ENCODE data around the gene TSPAN31. TPM values are rescaled to one million over a fixed set of nuclear protein-coding genes. Genes with fewer than 3 reads are reported as not detected.

The TSPAN31 gene
- total RNA-seq, 1 donor = 41.6 TPM

DNA sequence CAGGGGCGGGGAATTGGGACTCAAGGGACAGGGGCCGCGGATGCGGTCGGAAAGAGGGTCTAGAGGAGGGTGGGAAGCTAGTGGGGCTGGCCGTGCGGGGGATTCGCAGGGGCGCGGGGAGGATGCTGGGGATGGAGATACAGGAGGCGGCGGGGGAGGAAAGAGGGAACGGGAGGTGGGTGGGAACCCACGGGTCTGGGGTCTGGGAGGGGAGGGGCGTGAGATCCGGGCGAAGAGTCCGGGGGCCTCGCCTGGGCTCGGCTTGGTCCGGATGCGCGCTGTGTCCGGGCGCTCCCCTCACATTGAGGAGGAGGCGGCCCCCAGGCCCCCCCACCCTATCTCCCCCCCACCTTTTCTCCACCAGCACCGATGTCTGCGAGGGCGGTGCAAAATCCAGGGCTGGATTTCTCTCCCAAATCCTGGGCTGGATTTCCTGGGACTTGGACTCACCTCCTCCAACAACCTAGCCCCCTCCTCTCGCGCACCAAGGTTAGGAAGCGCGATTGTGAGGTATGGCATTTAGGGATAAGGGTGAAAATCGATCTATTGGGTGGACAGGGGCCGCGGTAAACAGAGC lies 6.1 kb upstream of the TSPAN31 start, which contains the start of gene AGAP2:
AGAP2 (minus strand) TSS at position 82 of the 577 bp plus-strand sequence. CDS start 496 bp downstream, outside the sequence.
- no peak within 1 kb of the TSS for H3K27ac ChIP-seq (ENCODE audit: low read depth, low read length)

DNA sequence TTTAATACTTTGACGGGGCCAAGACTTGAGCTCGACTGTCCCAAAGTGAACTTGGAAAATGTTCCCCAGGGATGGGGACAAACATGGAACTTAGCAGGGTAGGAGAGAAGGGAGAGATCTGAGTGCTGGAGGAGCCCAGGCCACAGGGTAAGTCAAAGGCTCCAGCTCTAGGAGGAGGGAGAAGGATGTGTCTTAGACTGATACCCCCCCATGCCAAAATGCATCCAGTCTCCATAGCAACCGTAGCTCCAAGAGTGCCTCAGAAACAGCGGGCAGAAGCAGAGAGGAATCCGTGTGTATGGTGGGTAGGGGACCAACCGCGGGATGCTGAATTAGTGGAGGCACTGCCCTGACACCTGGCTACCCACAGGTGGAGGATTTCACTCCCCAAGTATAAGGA lies 5.5 kb upstream of the TSPAN31 start:
- Histone ChIP-seq H3K79me2 (ENCODE audit: insufficient read depth, low read length) (no peaks in the 10 kb centered on the region), H3K27ac (ENCODE audit: low read depth, low read length) (no peak overlapping the region), H3K4me1 (ENCODE audit: insufficient read depth, low read length) (peaks cover 9% of the 10 kb centered on the region), H2AFZ (ENCODE audit: low read length) (no peak overlapping the region), H3K9me3 (ENCODE audit: low read depth, low read length) (no peaks in the 10 kb centered on the region), H3K4me2 (ENCODE audit: insufficient read depth, low read length) (no peak overlapping the region), H3K4me3 (ENCODE audit: insufficient read depth, low read length) (no peak overlapping the region), H3K27me3 (ENCODE audit: insufficient read depth, low read length) (peaks cover 80% of the 10 kb centered on the region), H4K20me1 (ENCODE audit: insufficient read depth, low read length) (peaks cover 2% of the 10 kb centered on the region), H3K36me3 (ENCODE audit: insufficient read depth, low read length) (no peaks in the 10 kb centered on the region)
- peak; percentile 72 for DNase-seq (ENCODE audit: insufficient read length, low spot score, missing footprints)
- TF ChIP-seq, protein P1, sequence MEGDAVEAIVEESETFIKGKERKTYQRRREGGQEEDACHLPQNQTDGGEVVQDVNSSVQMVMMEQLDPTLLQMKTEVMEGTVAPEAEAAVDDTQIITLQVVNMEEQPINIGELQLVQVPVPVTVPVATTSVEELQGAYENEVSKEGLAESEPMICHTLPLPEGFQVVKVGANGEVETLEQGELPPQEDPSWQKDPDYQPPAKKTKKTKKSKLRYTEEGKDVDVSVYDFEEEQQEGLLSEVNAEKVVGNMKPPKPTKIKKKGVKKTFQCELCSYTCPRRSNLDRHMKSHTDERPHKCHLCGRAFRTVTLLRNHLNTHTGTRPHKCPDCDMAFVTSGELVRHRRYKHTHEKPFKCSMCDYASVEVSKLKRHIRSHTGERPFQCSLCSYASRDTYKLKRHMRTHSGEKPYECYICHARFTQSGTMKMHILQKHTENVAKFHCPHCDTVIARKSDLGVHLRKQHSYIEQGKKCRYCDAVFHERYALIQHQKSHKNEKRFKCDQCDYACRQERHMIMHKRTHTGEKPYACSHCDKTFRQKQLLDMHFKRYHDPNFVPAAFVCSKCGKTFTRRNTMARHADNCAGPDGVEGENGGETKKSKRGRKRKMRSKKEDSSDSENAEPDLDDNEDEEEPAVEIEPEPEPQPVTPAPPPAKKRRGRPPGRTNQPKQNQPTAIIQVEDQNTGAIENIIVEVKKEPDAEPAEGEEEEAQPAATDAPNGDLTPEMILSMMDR (IDR thresholded peaks at IDR 0.05; ENCODE audit: extremely low read depth, low read depth, low read length) = no peak

More for the DNA sequence above, 6.1 kb upstream of the TSPAN31 start, which contains the start of gene AGAP2:
- peaks cover 4% of the 10 kb centered on the region for H4K20me1 ChIP-seq (ENCODE audit: insufficient read depth, low read length)
- H2AFZ ChIP-seq (ENCODE audit: low read length) = no peak within 1 kb of the TSS
- H3K27me3 ChIP-seq (ENCODE audit: insufficient read depth, low read length) = peaks cover 86% of the 10 kb centered on the region
- no peaks in the 10 kb centered on the region for H3K36me3 ChIP-seq (ENCODE audit: insufficient read depth, low read length)
- H3K4me1 ChIP-seq (ENCODE audit: insufficient read depth, low read length) = peaks cover 9% of the 10 kb centered on the region
- no peaks in the 10 kb centered on the region for H3K9me3 ChIP-seq (ENCODE audit: low read depth, low read length)
- peak within 1 kb of the TSS; percentile 43 for H3K4me2 ChIP-seq (ENCODE audit: insufficient read depth, low read length)
- TF ChIP-seq, protein P1 (IDR thresholded peaks at IDR 0.05; ENCODE audit: extremely low read depth, low read depth, low read length) = no peak
- peak within 1 kb of the TSS; percentile 16 for H3K4me3 ChIP-seq (ENCODE audit: insufficient read depth, low read length)
- DNase-seq (ENCODE audit: insufficient read length, low spot score, missing footprints) = peak; percentile 81
- H3K79me2 ChIP-seq (ENCODE audit: insufficient read depth, low read length) = no peaks in the 10 kb centered on the region

DNA sequence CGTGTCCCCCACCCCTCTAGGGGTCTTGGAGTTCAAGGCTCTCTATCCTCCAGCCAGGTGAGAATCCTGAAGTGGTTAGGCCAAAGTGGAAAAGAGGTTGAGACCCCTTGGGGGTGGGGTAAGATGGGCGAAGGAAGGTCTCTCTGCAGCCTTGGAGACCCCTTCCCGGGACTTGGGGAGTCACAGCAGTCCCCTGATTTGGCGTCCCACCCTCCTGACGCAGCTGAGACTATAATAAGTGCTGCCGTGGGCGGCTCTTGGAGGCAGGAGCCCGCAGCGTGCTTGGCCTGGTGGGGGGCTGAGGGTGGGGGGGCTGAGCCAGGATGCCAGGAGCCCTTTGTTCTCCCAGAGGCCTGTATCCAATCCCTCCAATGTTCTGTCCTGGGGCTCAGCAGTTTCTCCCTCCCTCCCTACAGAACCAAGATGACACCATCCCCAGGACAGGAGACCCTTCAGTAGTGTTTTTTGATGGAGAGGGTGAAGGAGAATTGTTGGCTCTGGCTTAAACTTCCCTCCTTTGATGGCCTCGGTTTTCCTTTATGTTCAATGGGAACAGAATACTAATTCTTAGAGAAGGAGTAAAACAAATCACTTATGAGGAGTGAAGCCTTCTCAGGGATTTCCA lies 4.8 kb upstream of the TSPAN31 start:
- TF ChIP-seq, protein P1 (IDR thresholded peaks at IDR 0.05; ENCODE audit: extremely low read depth, low read depth, low read length) = no peak
- Histone ChIP-seq H3K4me2 (ENCODE audit: insufficient read depth, low read length) (no peak overlapping the region), H3K79me2 (ENCODE audit: insufficient read depth, low read length) (peaks cover 1% of the 10 kb centered on the region), H3K4me3 (ENCODE audit: insufficient read depth, low read length) (no peak overlapping the region), H2AFZ (ENCODE audit: low read length) (no peak overlapping the region), H3K9me3 (ENCODE audit: low read depth, low read length) (no peaks in the 10 kb centered on the region), H3K27me3 (ENCODE audit: insufficient read depth, low read length) (peaks cover 73% of the 10 kb centered on the region), H4K20me1 (ENCODE audit: insufficient read depth, low read length) (no peaks in the 10 kb centered on the region), H3K4me1 (ENCODE audit: insufficient read depth, low read length) (peaks cover 9% of the 10 kb centered on the region), H3K36me3 (ENCODE audit: insufficient read depth, low read length) (no peaks in the 10 kb centered on the region), H3K27ac (ENCODE audit: low read depth, low read length) (no peak overlapping the region)
- peak; percentile 59 for DNase-seq (ENCODE audit: insufficient read length, low spot score, missing footprints)

DNA sequence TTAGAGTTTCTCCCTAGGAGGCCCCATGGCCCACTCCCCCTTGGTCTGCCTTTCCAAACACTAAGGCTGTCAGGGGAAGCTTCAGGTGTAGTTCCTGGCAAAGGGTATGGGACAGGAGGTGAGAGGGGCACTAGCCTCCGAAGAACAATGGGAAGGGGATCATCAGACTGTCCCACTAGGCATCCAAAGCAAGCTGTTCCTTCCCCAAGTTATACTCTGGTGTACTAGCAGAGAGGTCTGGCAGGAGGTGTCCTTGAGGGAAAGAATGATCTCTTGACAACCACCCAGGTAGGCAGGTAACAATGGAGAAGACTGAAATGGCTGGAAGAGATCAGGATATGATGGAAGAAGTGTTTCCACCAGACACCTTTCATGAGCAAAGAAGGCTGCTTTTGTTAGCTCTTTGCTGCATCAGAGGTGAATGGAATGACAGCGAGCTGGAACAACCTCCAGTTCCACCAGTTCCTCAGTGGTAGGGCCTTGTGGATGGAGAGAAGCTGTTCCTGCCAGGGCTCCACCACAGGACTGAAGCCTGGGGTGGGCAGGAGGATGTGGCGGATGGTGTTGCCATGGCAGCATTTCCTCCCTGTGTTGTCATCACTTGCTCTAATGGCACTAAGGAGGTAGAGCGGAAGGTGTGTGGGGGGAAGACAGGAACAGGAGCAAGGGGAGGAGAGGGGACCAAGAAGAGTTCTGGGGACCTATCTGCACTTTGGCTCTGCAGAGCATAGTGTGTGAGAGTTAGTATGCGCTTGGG lies 4.0 kb upstream of the TSPAN31 start:
- DNase-seq (ENCODE audit: insufficient read length, low spot score, missing footprints) = peak; percentile 65
- Histone ChIP-seq H3K27ac (ENCODE audit: low read depth, low read length) (no peak overlapping the region), H3K4me3 (ENCODE audit: insufficient read depth, low read length) (no peak overlapping the region), H4K20me1 (ENCODE audit: insufficient read depth, low read length) (no peaks in the 10 kb centered on the region), H3K4me1 (ENCODE audit: insufficient read depth, low read length) (peaks cover 14% of the 10 kb centered on the region), H3K9me3 (ENCODE audit: low read depth, low read length) (no peaks in the 10 kb centered on the region), H3K36me3 (ENCODE audit: insufficient read depth, low read length) (no peaks in the 10 kb centered on the region), H3K27me3 (ENCODE audit: insufficient read depth, low read length) (peaks cover 65% of the 10 kb centered on the region), H3K79me2 (ENCODE audit: insufficient read depth, low read length) (peaks cover 9% of the 10 kb centered on the region), H3K4me2 (ENCODE audit: insufficient read depth, low read length) (no peak overlapping the region), H2AFZ (ENCODE audit: low read length) (no peak overlapping the region)
- TF ChIP-seq, protein P1 (IDR thresholded peaks at IDR 0.05; ENCODE audit: extremely low read depth, low read depth, low read length) = no peak
